Right cardiac atrium (tissue), 5 donors: ENCODE data around the gene SLC49A3. TPM values are rescaled to one million over a fixed set of nuclear protein-coding genes. Genes with fewer than 3 reads are reported as not detected.

Source experiments
- ATAC-seq, 2 donors: fragments of 200-7000 bp; cut with Tn5 transposase; one replicate each; pipeline versions ENCODE4 v1.8.0 to v1.9.1; 2020; ENCODE audit warnings: moderate library complexity in 2 of 2, mild to moderate bottlenecking in 1 of 2
- DNase-seq, 3 donors: peaks; one replicate each; pipeline ENCODE4 v3.0.0-alpha.2; 2020
- H3K27ac ChIP-seq: one replicate; pipeline ENCODE4 v1.5.1; 2013; ENCODE audit warnings: mild to moderate bottlenecking, low read length, control low read depth, moderate library complexity
- H3K27me3 ChIP-seq: one replicate; pipeline ENCODE4 v1.6.1; 2013; ENCODE audit not compliant: control insufficient read depth, insufficient read depth
- H3K4me1 ChIP-seq: one replicate; pipeline ENCODE4 v1.6.1; 2013; ENCODE audit warnings: low read length; ENCODE audit not compliant: control insufficient read depth, insufficient read depth
- H3K4me3 ChIP-seq: one replicate; pipeline ENCODE4 v1.5.1; 2013; ENCODE audit warnings: low read length, control low read depth
- H3K9me3 ChIP-seq: one replicate; pipeline ENCODE4 v1.6.1; 2013; ENCODE audit warnings: low read length; ENCODE audit not compliant: control insufficient read depth
- whole genome bisulfite sequencing: extraction: QIAGEN DNeasy Blood & Tissue Kit; methylation state at CpG from one replicate; pipeline ENCODE4 v1.1.7; 2013; 5-methylcytosine and 5-hydroxymethylcytosine counted together
- intact Hi-C, 4 donors: fragments of 100-400 bp; cut with DNase I; formaldehyde crosslinking; loops; one replicate each; pipeline versions ENCODE4 v1.11.0 to v1.14.0; 2022 to 2023
- polyA plus RNA-seq: library from polyadenylated mRNA; stranded (reverse); fragments of 200-250 nt; gene quantifications from one replicate; pipeline ENCODE4 v1.2.3, GENCODE V29; 2013
- total RNA-seq, 4 donors: library from RNA; stranded (reverse); fragmentation: NEBNext Ultra II Directional; extraction: Animal tissue kit (Norgen Biotek cat#: 25700); gene quantifications; one replicate each; pipeline ENCODE4 v1.2.1, GENCODE V29; 2021
- donor health status: healthy with polysubstance abuse.
- donor health status: DM: no; HTN: yes; CAD: no.
- donor health status: DM: no; HTN: no; CAD: no.
- donor health status: DM: no; HTN: yes; CAD: no; lungs with severe emphysema.
- donor health status: DM: yes; HTN: yes; CAD: no.

The SLC49A3 gene
- total and polyA plus RNA-seq, 5 donors, result 10.6 to 19.5 (median 15.7) TPM

DNA sequence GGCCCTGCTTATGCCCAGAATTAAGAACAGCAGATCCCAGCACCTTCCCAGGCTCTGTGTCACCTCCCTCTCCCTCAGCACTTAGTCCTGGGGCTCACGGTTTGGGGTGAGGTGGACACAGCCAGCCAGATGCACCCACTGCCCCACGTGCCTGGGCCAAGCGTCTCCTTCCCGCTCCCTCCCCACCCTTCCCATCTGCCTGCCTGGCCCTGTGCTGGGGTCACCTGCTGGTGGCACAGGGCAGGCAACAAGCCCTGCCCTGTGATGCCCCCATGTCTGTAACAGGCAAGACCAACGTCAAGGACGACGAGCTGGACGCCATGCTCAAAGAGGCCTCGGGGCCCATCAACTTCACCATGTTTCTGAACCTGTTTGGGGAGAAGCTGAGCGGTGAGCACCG is 9.3 kb downstream of the SLC49A3 start:
- intact Hi-C loops, result no loop called here
- Histone ChIP-seq H3K9me3 (no peaks in the 10 kb centered on the region), H3K4me1 (peaks cover 2% of the 10 kb centered on the region), H3K27ac (no peak overlapping the region), H3K4me3 (no peak overlapping the region), H3K27me3 (no peaks in the 10 kb centered on the region)
- DNase-seq (peak in 1 of 3 donors; percentile 44), ATAC-seq (no peak)
- WGBS, result 82% methylated on average over 11 of the region's 11 CpGs

DNA sequence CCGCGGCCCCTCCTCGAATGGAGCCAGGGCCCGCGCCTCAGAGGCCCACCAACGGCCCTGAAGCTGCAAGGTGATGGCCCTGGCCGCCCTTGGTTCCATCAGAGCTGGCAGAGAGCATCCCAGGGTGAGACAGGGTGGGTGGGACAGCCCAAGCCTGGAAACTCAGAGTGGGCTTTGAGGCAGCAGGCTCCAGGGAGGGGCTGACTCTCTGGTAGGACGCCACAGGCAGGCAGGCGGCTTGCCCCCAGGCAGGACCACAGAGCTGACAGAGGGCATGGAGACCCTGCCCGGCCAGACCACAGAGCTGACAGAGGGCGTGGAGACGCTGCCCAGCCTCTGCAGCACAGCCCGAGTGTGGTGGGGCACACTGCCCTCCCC is 9.9 kb downstream of the SLC49A3 start:
- H3K9me3 ChIP-seq, result no peaks in the 10 kb centered on the region
- no peak for ATAC-seq
- intact Hi-C loops, result no loop called here
- H3K27ac ChIP-seq, result no peak overlapping the region
- peaks cover 2% of the 10 kb centered on the region for H3K4me1 ChIP-seq
- 80% methylated on average over 13 of the region's 13 CpGs for WGBS
- peak in 1 of 3 donors; percentile 53 for DNase-seq
- no peak overlapping the region for H3K4me3 ChIP-seq
- no peaks in the 10 kb centered on the region for H3K27me3 ChIP-seq

DNA sequence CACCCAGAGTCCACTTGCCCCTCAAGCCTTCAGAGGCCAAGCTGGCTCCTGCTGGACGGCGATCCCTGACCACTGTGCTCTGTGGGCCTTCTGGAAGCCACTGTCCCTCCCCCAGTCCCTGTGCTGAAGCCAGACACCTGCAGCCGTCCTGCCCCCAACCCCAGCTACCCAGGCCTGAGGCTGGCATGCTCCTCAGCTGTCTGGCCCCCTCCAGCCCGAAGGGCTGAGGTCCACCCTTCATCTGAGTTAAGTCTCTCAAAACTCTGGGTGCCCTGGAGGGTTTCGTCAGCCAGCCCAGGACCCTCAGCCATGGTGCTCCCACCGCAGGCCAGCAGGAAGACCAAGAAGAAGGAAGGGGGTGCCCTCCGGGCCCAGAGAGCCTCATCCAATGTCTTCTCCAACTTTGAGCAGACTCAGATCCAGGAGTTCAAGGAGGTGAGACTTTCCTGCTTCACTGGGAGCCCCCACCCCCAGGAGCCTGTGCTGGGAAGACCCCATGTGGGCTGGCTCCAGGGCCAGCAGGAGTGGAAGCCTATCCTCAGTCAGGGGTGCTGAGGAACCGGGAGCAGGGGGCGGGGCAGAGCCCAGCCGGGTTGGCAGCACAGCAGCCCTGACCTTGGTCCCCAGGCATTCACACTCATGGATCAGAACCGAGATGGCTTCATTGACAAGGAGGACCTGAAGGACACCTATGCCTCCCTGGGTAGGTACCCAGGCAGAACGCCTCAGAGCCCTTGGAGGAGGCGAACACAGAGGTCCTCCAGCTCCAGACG is 10.4 kb downstream of the SLC49A3 start:
- H3K4me3 ChIP-seq, result no peak overlapping the region
- 72% methylated on average over 14 of the region's 14 CpGs for WGBS
- no peak overlapping the region for H3K27ac ChIP-seq
- no peaks in the 10 kb centered on the region for H3K9me3 ChIP-seq
- no peak for ATAC-seq
- no peaks in the 10 kb centered on the region for H3K27me3 ChIP-seq
- H3K4me1 ChIP-seq, result peaks cover 2% of the 10 kb centered on the region
- intact Hi-C loops, result no loop called here
- peak in 1 of 3 donors; percentile 46 for DNase-seq

DNA sequence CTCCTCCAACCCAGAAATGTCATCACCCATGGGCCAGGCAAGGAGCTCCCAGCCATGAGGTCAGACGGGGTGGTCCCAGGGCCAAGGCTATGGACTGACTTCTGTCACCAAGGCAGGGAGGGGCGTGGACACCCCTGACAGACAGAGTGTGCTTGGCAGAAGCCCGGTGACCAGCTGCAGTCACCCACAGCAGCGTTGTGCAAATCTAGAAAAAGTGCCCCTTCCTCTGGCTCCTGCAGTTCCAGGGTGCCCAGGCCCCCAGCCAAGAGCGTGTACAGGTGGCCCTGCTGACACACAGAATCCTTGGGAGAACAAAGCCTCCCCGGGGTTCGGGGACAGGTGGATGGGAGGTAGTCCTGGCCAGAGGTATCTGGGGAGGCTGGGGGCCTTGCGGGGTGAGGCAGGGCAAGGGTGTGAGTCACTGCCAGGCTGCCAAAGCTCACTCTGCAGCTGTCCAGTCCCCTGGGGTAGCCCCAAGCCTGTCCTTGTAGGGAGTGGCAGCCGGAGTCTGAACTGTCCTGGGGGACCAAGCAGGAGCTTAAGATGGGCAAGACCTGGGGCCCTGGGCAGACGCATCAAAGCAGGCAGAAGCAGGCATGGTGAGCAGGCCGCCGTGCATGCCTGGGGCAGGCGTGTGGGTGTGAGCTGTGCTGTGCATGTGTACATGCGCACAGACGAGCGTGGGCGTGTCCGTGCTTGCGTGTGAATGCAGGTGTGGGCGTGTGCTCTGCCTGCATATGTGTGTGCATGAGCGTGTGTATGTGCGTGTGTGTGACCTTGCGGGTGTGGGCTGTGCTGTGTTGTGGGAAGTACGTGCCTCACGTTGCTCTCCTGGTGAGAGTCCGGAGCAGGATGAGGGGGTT is 11.3 kb downstream of the SLC49A3 start:
- Histone ChIP-seq H3K9me3 (no peaks in the 10 kb centered on the region), H3K27ac (no peak overlapping the region), H3K27me3 (no peaks in the 10 kb centered on the region), H3K4me1 (peaks cover 5% of the 10 kb centered on the region), H3K4me3 (no peak overlapping the region)
- ATAC-seq (no peak), DNase-seq (peak in 2 of 3 donors; percentile 59 to 62)
- intact Hi-C loops, result no loop called here
- 69% methylated on average over 26 of the region's 26 CpGs for WGBS

DNA sequence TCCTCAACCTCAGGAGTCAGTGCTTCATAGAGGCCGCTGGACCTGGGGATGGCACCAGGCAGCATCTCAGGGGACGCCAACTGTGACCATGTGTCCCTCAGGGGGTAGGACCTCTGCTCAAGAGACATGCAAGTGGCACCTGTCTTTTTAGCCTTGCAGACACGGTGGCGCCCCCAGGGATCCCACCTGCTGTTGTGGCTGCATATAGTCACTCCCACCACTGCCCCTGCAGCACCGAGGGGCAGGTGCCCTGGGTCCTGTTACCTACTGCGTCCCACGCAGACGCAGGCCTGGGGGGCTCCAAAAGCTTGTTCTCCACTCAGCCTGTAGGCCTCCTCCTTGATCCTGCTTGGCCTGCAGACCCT is 12.1 kb downstream of the SLC49A3 start:
- no peak for ATAC-seq
- no peak for DNase-seq
- Histone ChIP-seq H3K27ac (no peak overlapping the region), H3K4me1 (peaks cover 5% of the 10 kb centered on the region), H3K4me3 (no peak overlapping the region), H3K27me3 (no peaks in the 10 kb centered on the region), H3K9me3 (no peaks in the 10 kb centered on the region)
- 80% methylated on average over 8 of the region's 8 CpGs for WGBS
- intact Hi-C loops, result no loop called here

DNA sequence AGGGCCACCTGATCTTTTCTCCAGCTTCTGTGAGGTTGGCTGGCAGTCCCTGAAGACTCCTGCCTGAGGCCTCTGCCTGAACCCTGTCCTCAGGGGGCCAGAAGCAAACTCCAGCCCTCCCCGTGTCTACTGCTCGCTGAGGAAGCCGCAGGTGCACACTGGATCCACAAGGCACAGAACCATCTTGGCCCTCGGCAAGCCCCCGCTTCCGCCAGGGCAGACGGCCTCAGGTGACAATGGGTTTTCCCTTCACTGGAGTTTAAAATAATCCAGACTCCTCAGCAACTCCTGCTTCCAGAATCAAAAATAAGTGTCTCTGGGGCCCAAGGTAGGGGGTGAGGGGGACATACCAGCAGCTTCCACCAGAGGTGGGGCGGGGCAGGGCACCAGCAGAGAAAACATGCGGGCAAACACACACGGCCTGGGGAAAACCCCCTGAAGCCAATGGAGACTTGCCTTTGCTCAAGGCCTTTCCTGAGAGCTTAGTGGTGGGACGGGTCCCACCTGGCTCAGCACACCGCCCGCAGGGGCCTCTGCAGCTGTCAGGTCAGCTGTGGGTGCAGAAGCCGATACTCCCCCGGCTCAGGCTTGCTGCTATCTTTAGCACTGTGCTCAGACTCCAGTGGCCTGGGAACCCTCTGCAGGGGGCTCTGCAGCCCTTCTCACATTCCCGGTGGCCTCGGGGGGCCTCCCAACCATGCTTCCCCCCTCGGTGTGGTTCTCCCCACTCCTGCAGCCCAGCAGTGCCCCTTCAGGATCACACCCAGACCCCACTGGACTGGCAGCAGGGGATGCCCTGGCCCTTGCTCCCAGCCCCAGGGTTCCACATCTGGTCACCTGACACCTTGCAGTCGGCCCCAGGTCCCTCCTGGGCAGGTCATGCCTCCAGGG is 12.7 kb downstream of the SLC49A3 start:
- Histone ChIP-seq H3K27ac (no peak overlapping the region), H3K27me3 (no peaks in the 10 kb centered on the region), H3K4me3 (no peak overlapping the region), H3K4me1 (peaks cover 5% of the 10 kb centered on the region), H3K9me3 (no peaks in the 10 kb centered on the region)
- WGBS, result 61% methylated on average over 19 of the region's 19 CpGs
- DNase-seq (peak in 1 of 3 donors; percentile 60), ATAC-seq (no peak)
- intact Hi-C loops, result no loop called here

DNA sequence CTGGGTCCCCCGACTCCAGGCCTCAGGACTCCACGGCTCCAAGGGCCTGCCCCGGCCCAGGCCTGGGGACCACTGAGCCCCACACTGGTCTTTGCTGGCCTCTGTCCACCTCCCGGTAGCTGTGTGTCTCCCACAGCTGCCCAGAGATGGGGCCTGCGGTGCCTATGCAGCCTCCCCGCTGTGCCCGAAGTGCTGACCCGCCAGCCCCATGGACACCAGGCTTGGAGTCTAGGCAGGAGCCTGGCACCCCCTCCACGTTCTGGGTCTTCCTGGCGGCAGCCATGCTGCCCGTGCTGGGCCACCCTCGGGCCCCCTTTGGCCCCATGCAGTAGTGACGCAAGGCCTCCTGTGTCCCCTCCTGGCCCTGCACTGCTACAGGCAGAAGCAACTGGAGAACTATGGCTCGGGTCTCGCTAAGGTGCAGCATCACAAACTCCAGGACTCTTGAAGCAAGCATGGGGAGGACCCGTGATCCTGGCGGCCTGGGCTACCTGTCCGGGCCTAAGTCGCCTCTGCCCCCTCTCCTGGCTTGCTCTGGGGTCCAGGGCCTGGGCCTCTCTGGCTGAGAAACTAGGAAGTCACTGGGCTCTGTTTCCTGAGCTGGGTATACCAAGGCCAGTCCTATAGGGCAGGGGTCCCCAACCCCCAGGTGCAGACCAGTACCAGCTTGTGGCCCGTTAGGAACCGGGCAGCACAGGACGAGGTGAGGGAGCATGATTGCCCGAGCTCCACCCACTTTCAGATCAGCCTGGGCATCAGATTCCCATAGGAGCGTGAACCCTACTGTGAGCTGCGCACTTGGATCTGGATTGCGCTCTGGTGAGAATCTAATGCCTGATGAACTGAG is 13.7 kb downstream of the SLC49A3 start:
- no peaks in the 10 kb centered on the region for H3K9me3 ChIP-seq
- ATAC-seq (peak; percentile 5 to 29), DNase-seq (peak in 2 of 3 donors; percentile 76 to 80)
- intact Hi-C loops, result no loop called here
- H3K4me3 ChIP-seq, result peak overlapping the region; percentile 66
- no peak overlapping the region for H3K27ac ChIP-seq
- H3K27me3 ChIP-seq, result no peaks in the 10 kb centered on the region
- H3K4me1 ChIP-seq, result peaks cover 5% of the 10 kb centered on the region
- 65% methylated on average over 26 of the region's 26 CpGs for WGBS

DNA sequence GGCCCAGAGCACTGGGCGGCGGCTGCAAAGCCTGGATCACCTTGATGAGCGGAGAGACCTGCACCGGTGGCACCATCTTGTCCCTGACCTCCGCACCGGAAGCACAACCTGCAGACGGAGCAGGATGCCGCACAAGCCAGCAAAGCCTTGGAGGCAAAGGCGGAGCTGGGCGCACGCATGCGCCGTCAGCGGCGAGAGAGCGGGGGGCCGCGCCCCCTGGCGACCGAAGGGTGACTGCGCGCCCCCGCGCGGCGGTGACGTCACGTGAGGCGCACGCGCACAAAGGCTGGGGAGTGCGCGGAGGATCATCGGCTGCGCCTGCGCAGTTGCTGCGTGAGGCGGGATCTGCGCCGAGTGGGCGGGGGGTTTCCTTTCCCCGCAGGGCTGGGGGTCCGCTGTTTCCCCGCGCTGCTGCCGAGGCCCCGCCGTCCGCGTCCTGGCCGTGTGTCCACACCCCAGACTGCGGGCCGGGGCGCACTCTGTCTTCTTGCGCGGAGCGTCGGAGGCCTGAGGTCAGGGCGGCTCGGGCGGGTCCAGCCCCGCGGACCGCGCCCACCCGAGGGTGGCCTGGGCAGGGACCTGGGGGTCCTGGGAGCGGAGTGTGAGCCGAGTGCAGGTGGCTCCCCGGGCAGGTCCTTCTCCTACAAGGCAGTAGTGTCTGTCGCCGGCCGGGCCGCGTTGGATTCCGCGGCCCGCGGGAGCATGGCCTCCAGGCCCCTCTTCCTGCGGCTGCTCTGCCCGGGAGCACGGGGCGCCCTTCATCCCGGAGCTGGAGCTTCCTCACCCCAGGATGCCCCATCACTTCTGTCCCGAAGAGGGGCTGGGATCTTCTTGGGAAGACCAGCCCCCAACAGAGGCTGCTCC is 14.5 kb downstream of the SLC49A3 start, which contains the start of the genes ATP5ME and MYL5:
TSS of gene ATP5ME (minus strand) at position 105 of the 864 bp plus-strand sequence. CDS start at position 76, 29 bp downstream.
TSS of gene MYL5 (plus strand) at position 371 of the 864 bp plus-strand sequence. CDS start 3,485 bp downstream, outside the sequence.
- peak; percentile 89 to 92 for ATAC-seq
- Histone ChIP-seq H3K4me3 (peak within 1 kb of the TSS; percentile 72), H3K27ac (peak within 1 kb of the TSS; percentile 70), H3K27me3 (no peaks in the 10 kb centered on the region), H3K4me1 (peaks cover 5% of the 10 kb centered on the region), H3K9me3 (no peaks in the 10 kb centered on the region)
- WGBS, result under 1% methylated on average over 84 of the region's 84 CpGs
- intact Hi-C loops, result no loop called here
- peak; percentile 97 to 99 (median 99) for DNase-seq

DNA sequence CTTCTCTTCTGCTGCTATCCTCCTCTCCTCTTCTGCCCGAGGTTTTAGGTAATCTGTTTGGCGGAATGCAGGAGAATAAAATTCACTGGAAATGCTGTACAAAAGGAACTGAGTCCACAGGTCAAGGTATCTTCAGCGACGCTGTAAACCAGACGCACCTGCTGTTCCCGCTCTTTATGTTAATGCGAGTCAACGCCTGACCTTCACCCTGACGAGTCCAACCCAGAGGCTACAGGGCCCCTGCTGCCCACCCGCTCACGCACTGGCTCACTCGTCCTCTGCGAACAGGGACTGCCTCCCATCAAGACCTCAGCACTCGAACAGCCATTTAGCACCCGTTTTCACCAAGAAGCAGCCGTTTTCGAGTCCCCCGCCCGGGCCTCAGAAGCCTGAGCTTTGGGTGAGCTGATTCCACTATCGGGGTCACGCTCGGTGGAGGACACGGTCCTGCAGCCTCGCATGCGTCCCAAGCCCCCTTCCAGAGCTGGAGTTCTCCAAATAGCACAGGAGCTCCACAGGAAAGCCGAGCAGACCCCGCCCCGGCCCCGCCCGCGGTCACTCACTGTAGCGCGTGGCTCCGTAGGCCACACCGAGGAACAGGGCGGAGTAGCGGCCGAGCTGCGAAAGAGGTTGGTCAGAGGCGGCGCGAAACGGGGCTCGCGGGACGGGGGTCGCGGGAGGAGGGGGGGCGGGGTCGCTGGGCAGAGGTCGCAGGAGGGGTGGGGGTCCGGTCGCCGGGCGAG is 15.4 kb downstream of the SLC49A3 start:
- Histone ChIP-seq H3K27me3 (no peaks in the 10 kb centered on the region), H3K27ac (peak overlapping the region; percentile 37), H3K4me1 (peaks cover 5% of the 10 kb centered on the region), H3K9me3 (no peaks in the 10 kb centered on the region), H3K4me3 (peak overlapping the region; percentile 72)
- 8% methylated on average over 55 of the region's 55 CpGs for WGBS
- DNase-seq, result peak; percentile 67 to 87 (median 86)
- intact Hi-C loops, result no loop called here
- ATAC-seq, result peak; percentile 34 to 35
